Activated CD8-positive, alpha-beta memory T cell treated with anti-CD3 and anti-CD28 coated beads for 36 hours (primary cell): ENCODE data around the gene RASL11A. TPM values are rescaled to one million over a fixed set of nuclear protein-coding genes. Genes with fewer than 3 reads are reported as not detected.
"Not testable (repeated sequence)": the region's sequence is repeated elsewhere in the genome, so short reads cannot be mapped to it uniquely, and the experiment has no call there.

Source experiments
- CTCF ChIA-PET: fragments of 350-600 bp; sonication (Branson Sonifier 250); formaldehyde crosslinking; loops from one replicate; lab custom pipeline; 2021; ENCODE audit warnings: antibody characterized with exemption; lab: Charles Lee
- POLR2A ChIA-PET: fragments of 350-600 bp; sonication (Branson Sonifier 250); formaldehyde crosslinking; loops from one replicate; lab custom pipeline; 2021; ENCODE audit warnings: antibody characterized with exemption; lab: Charles Lee
- total RNA-seq, 2 experiments: library from RNA; stranded (reverse); gene quantifications; one replicate each; pipeline ENCODE4 v1.2.3, GENCODE V29; 2021

Gene RASL11A
- total RNA-seq, 2 experiments from 2014 or later, result 2.7 to 2.8 TPM

GRCh38 chr13:27291967-27292366, 21.3 kb downstream of the RASL11A start:
- POLR2A ChIA-PET, result not testable (repeated sequence)
- CTCF ChIA-PET, result interaction anchor here (0.7 kb wide), 1 partner anchor 12 kb away, joined by 3 read pairs; no protein-coding TSS in a partner anchor

GRCh38 chr13:27293076-27293691, 22.6 kb downstream of the RASL11A start:
- CTCF ChIA-PET, result no interaction called here
- POLR2A ChIA-PET, result no interaction called here

DNA sequence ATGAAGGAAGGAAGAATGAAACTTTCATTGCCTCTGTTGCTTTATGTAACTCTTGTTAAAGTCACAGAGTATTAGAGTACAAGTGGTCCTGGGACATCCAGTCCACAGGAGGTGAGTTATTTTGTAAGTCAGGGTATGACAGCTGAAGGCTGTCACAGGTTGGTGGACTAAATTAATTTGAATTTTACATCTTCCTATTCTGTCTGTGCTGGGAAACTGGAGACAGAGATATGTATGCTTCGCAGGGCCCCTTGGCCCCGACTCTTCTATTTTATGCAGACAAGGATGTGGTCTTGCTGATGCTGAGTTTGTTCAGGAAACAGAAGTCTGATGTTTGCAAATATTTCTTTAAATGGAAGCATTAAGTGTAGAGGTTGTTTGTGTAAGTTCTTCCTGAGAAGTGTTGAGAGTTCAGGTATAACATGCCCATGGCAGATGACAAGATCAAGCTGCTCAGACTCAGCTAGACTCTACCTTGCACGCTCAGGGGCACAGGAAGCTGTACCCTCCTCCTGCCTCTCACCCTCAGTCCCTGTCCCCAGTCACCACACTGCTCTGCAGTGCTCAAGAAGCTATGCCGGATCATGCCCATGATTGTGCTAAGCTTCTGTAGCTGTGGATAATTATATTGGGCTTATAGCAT, 23.4 kb downstream of the RASL11A start:
- ChIA-PET CTCF (no interaction called here), POLR2A (no interaction called here)

GRCh38 chr13:27295096-27295495, 24.5 kb downstream of the RASL11A start:
- ChIA-PET POLR2A (interaction anchor here (0.7 kb wide), 1 partner anchor 1282 kb away, joined by 3 read pairs; no protein-coding TSS in a partner anchor), CTCF (no interaction called here)

DNA sequence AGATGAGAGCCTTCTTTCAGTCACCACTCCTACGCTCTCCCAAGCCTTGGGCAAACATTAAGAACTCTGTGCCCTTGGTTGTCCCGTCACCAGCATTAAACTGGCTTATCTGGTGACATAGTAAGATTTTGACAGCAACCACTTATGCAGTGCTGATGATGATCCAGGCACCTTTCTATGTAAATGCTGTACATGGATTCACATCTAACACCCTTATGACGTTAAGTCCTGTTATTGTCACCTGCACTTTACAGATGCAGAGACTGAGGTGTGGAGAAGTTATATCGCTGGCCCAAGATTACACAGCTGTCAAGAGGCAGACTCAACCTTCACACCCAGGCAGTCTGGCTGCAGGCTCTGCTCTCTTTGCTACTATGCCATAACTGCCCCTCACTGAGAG, 25.0 kb downstream of the RASL11A start:
- CTCF ChIA-PET, result no interaction called here
- POLR2A ChIA-PET, result no interaction called here

GRCh38 chr13:27296496-27296895, 25.9 kb downstream of the RASL11A start:
- CTCF ChIA-PET, result no interaction called here
- POLR2A ChIA-PET, result no interaction called here

DNA sequence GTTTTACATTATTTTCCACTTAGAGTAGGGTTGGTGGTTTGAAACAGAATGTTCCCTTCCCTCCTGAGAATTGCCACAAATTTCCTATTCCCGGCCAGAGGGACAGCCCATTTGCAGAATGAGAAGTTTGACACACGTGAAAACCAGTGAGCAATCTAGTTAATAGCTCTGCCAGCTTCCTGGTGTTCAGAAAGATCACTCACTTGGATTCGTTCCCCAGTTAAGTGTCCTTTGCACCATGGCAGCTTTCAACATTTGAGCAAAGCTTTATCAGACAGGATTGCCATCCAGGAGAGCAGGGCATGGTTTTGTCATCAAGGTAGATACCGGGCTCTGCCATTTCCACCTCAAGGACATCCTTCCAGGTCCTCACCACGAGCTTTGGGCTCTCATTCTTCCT, 28.2 kb downstream of the RASL11A start:
- CTCF ChIA-PET, result no interaction called here

DNA sequence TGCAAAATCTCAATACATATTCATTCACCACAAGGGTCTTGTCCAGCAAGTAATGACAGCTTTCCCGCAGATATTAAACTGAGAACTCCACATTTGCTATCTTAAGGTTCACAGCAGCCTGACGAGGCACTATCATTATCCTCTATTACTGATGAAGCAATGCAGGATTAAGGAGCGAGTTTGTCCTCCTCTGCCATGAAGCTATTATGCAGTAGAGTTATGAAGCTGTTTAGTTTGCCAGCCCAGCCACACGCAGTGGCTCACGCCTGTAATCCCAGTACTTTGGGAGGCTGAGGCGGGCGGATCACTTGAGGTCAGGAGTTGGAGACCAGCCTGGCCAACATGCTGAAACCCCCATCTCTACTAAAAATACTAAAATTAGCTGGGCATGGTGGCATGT, 29.8 kb downstream of the RASL11A start:
- CTCF ChIA-PET, result interaction anchor here (1.1 kb wide), 1 partner anchor 315 kb away, joined by 3 read pairs; no protein-coding TSS in a partner anchor
- POLR2A ChIA-PET, result not testable (repeated sequence)

More for the DNA sequence above, 28.2 kb downstream of the RASL11A start:
- POLR2A ChIA-PET, result no interaction called here

- POLR2A ChIA-PET, result no interaction called here
- CTCF ChIA-PET, result no interaction called here
Observed at GRCh38 chr13:27300941-27301586, 30.4 kb downstream of the RASL11A start.

DNA sequence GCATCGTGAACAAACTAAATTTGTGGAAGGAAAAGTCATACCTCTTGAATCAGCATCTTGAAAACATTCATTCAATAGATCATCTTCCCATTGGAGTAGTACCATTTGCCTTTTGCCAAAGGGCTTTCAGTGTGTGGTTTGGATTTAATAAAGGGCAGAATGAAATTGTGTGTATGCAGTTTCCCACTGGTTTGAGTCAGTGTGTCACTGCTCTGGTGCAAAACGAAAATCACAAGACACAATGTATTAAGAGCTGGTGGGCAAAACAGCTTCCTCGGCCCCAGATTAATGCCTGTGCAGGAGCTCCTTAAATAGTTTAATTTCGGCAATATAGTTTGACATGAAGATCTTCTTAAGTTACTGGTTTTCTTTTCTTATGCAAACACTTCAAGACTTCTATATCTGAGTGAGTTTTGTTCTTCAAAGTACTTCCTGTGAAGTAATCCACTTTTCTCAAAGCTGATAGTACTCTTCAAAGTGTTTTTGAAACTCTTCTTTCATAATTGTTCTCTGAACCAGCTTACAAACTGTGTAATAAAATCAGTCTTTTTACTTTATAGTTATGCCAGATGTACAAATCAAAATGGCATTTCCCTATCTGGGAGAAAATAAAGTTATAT, 32.1 kb downstream of the RASL11A start:
- ChIA-PET CTCF (no interaction called here), POLR2A (no interaction called here)

DNA sequence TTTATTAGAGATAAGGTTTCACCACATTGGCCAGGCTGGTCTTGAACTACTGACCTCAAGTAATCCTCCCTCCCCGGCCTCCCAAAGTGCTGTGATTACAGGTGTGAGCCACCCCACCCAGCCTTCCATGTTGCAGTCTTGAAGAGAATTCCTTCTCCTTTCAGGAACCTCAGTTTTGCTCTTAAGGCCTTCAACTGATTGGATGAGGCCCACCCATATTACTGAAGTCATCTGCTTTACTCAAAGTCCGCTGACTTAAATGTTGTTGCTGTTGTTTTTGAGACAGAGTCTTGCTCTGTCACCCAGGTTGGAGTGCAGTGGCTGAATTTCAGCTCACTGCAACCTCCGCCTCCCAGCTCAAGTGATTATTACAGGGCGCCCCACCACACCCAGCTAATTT, 33.5 kb downstream of the RASL11A start:
- CTCF ChIA-PET, result no interaction called here
- POLR2A ChIA-PET, result no interaction called here

GRCh38 chr13:27304611-27305010, 34.0 kb downstream of the RASL11A start:
- CTCF ChIA-PET, result interaction anchor here (0.7 kb wide), 1 partner anchor 152 kb away, joined by 4 read pairs; no protein-coding TSS in a partner anchor

DNA sequence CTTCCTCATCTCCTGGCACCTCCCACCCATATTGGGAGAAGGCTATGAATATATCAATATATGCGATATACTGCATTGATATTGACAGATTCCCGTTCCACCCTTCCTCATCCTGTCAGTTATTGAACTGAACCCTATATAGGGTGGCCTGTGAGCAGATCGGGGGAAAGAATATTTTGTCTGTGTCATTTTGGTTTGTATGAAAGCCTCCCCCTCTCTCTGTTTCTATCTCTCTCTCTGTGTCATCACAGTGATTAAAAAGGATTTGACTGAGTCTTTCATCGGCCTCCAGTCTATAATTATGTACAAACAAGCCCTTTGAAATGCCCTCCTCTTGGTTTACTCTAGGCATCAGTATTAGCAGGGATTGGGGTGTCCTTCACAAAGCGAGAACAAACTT, 35.7 kb downstream of the RASL11A start:
- POLR2A ChIA-PET, result no interaction called here

More at GRCh38 chr13:27304611-27305010, 34.0 kb downstream of the RASL11A start:
- POLR2A ChIA-PET, result no interaction called here

DNA sequence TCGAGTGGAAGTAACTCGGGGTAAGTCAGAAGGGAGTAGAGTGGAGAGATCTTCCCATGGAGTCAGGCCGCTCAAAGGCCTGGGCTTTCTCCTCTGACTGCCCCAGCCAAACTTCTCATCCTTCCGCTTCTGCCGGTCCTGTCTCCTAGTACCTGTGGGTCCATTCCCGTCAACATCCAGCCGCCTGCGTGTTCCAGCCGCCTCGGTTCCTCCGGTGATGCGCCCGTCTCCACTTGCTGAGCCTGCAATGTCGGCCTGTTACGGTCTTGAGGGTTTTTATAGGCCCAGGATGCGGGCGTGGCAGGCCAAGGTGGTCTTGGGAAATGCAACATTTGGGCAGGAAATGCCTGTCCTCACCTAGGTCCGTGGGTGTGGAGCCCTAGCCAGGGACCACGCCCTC, 38.3 kb downstream of the RASL11A start:
- ChIA-PET CTCF (no interaction called here), POLR2A (no interaction called here)

More for the DNA sequence above, 35.7 kb downstream of the RASL11A start:
- CTCF ChIA-PET, result no interaction called here

DNA sequence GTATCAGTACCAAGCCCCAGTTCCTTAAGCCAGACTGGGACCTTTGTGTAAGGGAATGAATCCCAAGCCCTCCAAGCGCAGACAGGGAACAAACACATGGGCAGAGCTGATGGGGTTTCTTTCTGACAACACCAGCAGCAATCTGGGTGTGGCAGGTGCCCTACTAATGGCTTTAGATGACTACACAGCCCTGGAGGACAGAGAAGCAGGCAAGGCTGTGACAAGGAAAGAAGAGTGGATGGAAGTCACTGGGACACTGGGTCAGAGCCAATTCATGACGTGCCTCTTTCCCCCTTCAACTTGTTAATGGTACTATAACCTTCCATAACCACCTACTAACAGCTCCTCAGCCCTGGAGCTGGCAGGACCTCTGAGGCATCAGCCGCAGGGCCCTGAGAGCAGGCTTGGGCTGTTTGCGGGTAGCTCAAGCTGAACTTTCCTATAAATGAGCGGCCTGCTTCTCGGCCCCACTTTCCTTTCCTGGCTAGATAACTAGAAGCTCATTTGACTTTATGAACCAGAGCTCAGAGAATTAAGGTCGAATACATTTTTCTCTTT, 38.9 kb downstream of the RASL11A start:
- ChIA-PET CTCF (no interaction called here), POLR2A (no interaction called here)

DNA sequence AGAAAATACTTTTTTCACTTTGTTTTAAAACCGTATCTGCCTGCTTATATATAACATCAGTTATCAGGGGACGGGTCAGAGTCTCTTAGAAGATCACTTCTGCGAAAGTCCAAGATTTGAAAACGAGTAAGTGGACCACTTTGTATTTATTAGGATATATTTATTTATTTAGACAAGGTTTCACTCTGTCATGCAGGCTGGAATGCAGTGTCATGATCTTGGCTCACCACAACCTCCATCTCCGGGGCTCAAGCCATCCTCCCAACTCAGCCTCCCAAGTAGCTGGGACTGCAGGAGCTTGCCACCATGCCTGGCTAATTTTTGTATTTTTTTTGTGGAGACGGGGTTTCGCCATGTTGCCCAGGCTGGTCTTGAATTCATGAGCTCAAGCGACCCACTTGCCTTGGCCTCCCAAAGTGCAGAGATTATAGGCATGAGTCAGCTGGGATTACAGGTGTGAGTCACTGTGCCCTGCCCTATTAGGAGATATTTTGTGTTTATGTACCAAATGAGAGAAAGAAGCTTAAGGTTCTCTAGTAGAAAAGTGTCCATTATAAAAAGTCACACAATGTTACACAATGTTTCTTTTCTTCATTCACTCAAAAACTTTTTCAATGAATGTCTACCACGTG, 39.5 kb downstream of the RASL11A start:
- CTCF ChIA-PET, result no interaction called here
- POLR2A ChIA-PET, result no interaction called here

DNA sequence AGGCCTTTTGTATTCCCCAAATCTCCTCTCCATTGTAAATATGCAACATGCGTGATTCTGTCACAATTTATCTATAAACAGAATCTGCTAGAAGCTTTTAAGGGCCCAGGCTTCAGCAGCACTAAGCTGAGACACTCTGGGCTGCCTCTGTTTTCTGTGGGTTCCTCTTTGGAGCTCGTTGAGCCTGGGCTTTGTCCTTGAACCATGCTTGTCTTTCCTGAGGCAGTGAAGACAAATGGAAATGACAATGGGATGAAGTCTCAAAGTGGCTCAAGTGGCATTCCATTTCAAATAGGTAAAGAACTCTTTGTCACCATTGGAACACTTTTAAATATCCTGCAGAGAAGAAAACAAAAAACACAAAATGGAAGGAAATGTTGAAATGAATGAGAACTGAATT, 40.3 kb downstream of the RASL11A start:
- POLR2A ChIA-PET, result no interaction called here
- CTCF ChIA-PET, result interaction anchor here (0.6 kb wide), 1 partner anchor 254 kb away, joined by 3 read pairs; no protein-coding TSS in a partner anchor

GRCh38 chr13:27311518-27312210, 41.0 kb downstream of the RASL11A start:
- ChIA-PET CTCF (interaction anchor here (0.6 kb wide), 1 partner anchor 255 kb away, joined by 3 read pairs; no protein-coding TSS in a partner anchor), POLR2A (no interaction called here)

DNA sequence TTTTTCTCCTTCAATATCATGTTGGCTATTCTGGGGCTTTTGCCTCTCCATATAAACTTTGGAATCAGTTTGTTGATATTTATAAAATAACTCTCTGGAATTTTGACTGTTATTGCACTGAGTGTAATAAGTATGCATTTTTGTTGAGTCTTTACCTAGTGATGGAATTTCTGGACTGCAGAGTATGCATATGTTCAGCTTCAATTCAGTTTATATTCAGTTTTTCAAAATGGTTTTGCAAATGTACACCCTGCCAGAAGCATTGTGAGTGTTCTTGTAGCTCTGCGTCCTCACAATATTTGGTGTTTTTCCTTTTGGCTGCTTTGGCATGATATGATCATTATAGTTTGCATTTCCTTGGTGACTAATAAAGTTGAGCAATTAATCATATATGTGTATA, 43.1 kb downstream of the RASL11A start:
- ChIA-PET POLR2A (no interaction called here), CTCF (no interaction called here)
